Neural cell (in vitro differentiated cells): ENCODE results near the gene ATP8B2. TPM values are rescaled to one million over a fixed set of nuclear protein-coding genes. Genes with fewer than 3 reads are reported as not detected.

Experiments
- H2AFZ ChIP-seq: fragments of 200-600, 300-800 bp; sonication (generic), shearing (Covaris generic); 2 replicates; pipeline ENCODE4 v1.6.0; 2014; ENCODE audit warnings: low read depth, mild to moderate bottlenecking, antibody characterized with exemption, low read length, moderate library complexity
- H3F3A ChIP-seq: fragments of 200-600 bp; shearing (Covaris generic); 2 replicates; pipeline ENCODE4 v1.6.1; 2016; ENCODE audit warnings: mild to moderate bottlenecking, moderate library complexity, mixed read lengths, antibody characterized with exemption, low read length; ENCODE audit not compliant: insufficient read depth, poor library complexity, severe bottlenecking
- H3K27ac ChIP-seq: fragments of 200-600, 300-800 bp; sonication (generic), shearing (Covaris generic); 2 replicates; pipeline ENCODE4 v1.5.1; 2014; ENCODE audit warnings: mild to moderate bottlenecking, low read length, moderate library complexity
- H3K27me3 ChIP-seq: fragments of 300-800, 200-600 bp; sonication (generic), shearing (Covaris generic); 2 replicates; pipeline ENCODE4 v1.6.0; 2014; ENCODE audit warnings: mild to moderate bottlenecking, low read depth, low read length, moderate library complexity; ENCODE audit not compliant: insufficient read depth
- H3K36me3 ChIP-seq: fragments of 300-800, 200-600 bp; sonication (generic), shearing (Covaris generic); 2 replicates; pipeline ENCODE4 v1.5.1; 2014; ENCODE audit warnings: mild to moderate bottlenecking, antibody characterized with exemption, low read length, moderate library complexity; ENCODE audit not compliant: insufficient read depth
- H3K4me2 ChIP-seq: fragments of 300-800, 200-600 bp; sonication (generic), shearing (Covaris generic); 2 replicates; pipeline ENCODE4 v1.6.0; 2014; ENCODE audit warnings: mild to moderate bottlenecking, low read length
- H3K4me3 ChIP-seq: fragments of 300-800, 200-600 bp; sonication (generic), shearing (Covaris generic); 2 replicates; pipeline ENCODE4 v1.5.1; 2014; ENCODE audit warnings: mild to moderate bottlenecking, low read length, moderate library complexity
- H3K79me2 ChIP-seq: fragments of 200-600 bp; shearing (Covaris generic); replicated peaks from 2 replicates; pipeline ENCODE4 v1.6.0; 2014; ENCODE audit warnings: mild to moderate bottlenecking, low read length, moderate library complexity; ENCODE audit not compliant: insufficient read depth
- H3K9ac ChIP-seq: fragments of 300-800, 200-600 bp; sonication (generic), shearing (Covaris generic); 2 replicates; pipeline ENCODE4 v1.6.1; 2016; ENCODE audit warnings: mild to moderate bottlenecking, low read length, mixed read lengths
- H3K9me2 ChIP-seq: fragments of 200-600 bp; shearing (Covaris generic); 2 replicates; pipeline ENCODE4 v1.6.1; 2016; ENCODE audit warnings: mild to moderate bottlenecking, low read length, mixed read lengths; ENCODE audit not compliant: insufficient read depth
- H3K9me3 ChIP-seq: fragments of 200-600, 300-800 bp; sonication (generic), shearing (Covaris generic); 2 replicates; pipeline ENCODE4 v1.6.1; 2016; ENCODE audit warnings: mild to moderate bottlenecking, mixed run types, low read length, moderate library complexity, mixed read lengths
- H4K20me1 ChIP-seq: fragments of 200-600 bp; shearing (Covaris generic); 2 replicates; pipeline ENCODE4 v1.6.1; 2016; ENCODE audit warnings: mild to moderate bottlenecking, mixed run types; ENCODE audit not compliant: insufficient read depth
- EZH2 ChIP-seq: fragments of 200-600, 300-800 bp; shearing (Covaris generic), sonication (generic); IDR thresholded peaks from 2 replicates; pipeline ENCODE4 v1.6.1; 2014; ENCODE audit warnings: antibody characterized with exemption, low read length, borderline replicate concordance, mild to moderate bottlenecking; ENCODE audit not compliant: insufficient read depth, poor library complexity, severe bottlenecking
- MXI1 ChIP-seq: fragments of 450-650 bp; conservative IDR thresholded peaks from 2 replicates; pipeline ENCODE4 v1.6.1; 2014; ENCODE audit warnings: antibody characterized with exemption, mild to moderate bottlenecking; ENCODE audit not compliant: poor library complexity, severe bottlenecking
- POLR2AphosphoS5 ChIP-seq: IDR thresholded peaks from 2 replicates; pipeline ENCODE4 v1.6.1; 2012
- RAD21 ChIP-seq: fragments of 450-650 bp; conservative IDR thresholded peaks from 2 replicates; pipeline ENCODE4 v1.6.1; 2014; ENCODE audit warnings: antibody characterized with exemption, mild to moderate bottlenecking, moderate library complexity
- SMC3 ChIP-seq: fragments of 450-650 bp; conservative IDR thresholded peaks from 2 replicates; pipeline ENCODE4 v1.6.1; 2014; ENCODE audit warnings: antibody characterized with exemption, mild to moderate bottlenecking, moderate library complexity; ENCODE audit not compliant: poor library complexity
- TAF1 ChIP-seq: IDR thresholded peaks from 2 replicates; pipeline ENCODE4 v1.6.1; 2012; ENCODE audit warnings: low read depth
- polyA plus RNA-seq: library from polyadenylated mRNA; depleted of rRNA; stranded (reverse); fragments of >200 nt; gene quantifications from 2 replicates; pipeline ENCODE4 v1.2.3, GENCODE V29; 2014
- TF ChIP-seq, protein P1 (sequence below): IDR thresholded peaks from 2 replicates; pipeline ENCODE4 v1.6.1; 2012; ENCODE audit warnings: borderline replicate concordance
- TF ChIP-seq, protein P2 (sequence below): fragments of 450-650 bp; IDR thresholded peaks from 2 replicates; pipeline ENCODE4 v1.5.1; 2014; ENCODE audit warnings: antibody characterized with exemption, mild to moderate bottlenecking, moderate library complexity; ENCODE audit not compliant: poor library complexity, severe bottlenecking

The ATP8B2 gene
- polyA plus RNA-seq, 1 donor from 2014 or later = 71.3 TPM

DNA sequence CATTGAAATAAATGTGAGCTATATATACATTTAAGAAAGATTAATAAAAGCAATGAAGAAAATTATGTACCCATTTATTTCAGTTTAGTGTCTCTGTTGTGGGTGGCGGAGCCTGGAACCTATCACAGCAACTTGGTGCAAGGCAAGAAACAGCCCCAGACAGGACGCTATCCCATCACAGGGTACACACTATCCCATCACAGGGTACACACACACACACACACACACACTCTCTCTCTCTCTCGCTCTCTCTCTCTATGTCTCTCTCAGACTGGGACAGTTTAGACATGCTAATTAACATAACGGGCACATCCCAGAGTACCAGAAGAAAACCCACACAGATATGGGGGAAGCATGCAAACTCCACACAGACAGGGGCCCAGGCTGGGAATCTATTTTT, 73.4 kb downstream of the ATP8B2 start:
- Histone ChIP-seq H3K27ac (no peak overlapping the region), H3K27me3 (peaks cover 6% of the 10 kb centered on the region), H3K9me2 (no peaks in the 10 kb centered on the region), H4K20me1 (no peaks in the 10 kb centered on the region), H3K9ac (no peak overlapping the region), H2AFZ (no peak overlapping the region), H3K4me3 (no peak overlapping the region), H3F3A (no peaks in the 10 kb centered on the region), H3K9me3 (no peaks in the 10 kb centered on the region), H3K36me3 (no peaks in the 10 kb centered on the region), H3K4me2 (no peak overlapping the region), H3K79me2 (no peaks in the 10 kb centered on the region)
- TF ChIP-seq, protein P1, sequence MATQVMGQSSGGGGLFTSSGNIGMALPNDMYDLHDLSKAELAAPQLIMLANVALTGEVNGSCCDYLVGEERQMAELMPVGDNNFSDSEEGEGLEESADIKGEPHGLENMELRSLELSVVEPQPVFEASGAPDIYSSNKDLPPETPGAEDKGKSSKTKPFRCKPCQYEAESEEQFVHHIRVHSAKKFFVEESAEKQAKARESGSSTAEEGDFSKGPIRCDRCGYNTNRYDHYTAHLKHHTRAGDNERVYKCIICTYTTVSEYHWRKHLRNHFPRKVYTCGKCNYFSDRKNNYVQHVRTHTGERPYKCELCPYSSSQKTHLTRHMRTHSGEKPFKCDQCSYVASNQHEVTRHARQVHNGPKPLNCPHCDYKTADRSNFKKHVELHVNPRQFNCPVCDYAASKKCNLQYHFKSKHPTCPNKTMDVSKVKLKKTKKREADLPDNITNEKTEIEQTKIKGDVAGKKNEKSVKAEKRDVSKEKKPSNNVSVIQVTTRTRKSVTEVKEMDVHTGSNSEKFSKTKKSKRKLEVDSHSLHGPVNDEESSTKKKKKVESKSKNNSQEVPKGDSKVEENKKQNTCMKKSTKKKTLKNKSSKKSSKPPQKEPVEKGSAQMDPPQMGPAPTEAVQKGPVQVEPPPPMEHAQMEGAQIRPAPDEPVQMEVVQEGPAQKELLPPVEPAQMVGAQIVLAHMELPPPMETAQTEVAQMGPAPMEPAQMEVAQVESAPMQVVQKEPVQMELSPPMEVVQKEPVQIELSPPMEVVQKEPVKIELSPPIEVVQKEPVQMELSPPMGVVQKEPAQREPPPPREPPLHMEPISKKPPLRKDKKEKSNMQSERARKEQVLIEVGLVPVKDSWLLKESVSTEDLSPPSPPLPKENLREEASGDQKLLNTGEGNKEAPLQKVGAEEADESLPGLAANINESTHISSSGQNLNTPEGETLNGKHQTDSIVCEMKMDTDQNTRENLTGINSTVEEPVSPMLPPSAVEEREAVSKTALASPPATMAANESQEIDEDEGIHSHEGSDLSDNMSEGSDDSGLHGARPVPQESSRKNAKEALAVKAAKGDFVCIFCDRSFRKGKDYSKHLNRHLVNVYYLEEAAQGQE = no peak
- TF ChIP-seq EZH2 (no peak), RAD21 (no peak), TAF1 (no peak), SMC3 (no peak), MXI1 (no peak)
- TF ChIP-seq, protein P2, sequence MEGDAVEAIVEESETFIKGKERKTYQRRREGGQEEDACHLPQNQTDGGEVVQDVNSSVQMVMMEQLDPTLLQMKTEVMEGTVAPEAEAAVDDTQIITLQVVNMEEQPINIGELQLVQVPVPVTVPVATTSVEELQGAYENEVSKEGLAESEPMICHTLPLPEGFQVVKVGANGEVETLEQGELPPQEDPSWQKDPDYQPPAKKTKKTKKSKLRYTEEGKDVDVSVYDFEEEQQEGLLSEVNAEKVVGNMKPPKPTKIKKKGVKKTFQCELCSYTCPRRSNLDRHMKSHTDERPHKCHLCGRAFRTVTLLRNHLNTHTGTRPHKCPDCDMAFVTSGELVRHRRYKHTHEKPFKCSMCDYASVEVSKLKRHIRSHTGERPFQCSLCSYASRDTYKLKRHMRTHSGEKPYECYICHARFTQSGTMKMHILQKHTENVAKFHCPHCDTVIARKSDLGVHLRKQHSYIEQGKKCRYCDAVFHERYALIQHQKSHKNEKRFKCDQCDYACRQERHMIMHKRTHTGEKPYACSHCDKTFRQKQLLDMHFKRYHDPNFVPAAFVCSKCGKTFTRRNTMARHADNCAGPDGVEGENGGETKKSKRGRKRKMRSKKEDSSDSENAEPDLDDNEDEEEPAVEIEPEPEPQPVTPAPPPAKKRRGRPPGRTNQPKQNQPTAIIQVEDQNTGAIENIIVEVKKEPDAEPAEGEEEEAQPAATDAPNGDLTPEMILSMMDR = no peak

DNA sequence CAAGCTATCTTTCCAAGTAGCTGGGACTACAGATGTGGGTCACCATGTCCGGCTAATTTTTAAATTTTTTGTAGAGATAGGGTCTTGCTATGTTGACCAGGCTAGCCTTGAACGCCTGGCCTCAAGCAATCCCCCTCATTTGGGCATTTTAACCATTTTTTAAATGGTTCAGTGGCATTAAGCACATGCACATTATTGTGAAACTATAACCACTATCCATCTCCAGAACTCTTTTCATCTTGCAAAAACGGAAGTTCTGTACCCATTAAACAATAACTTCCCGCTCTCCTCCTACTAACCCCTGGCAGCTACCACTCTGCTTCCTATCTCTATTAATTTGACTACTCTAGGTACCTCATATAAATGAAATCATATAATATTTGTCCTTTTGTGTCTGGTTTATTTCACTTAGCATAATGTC, 75.1 kb downstream of the ATP8B2 start:
- Histone ChIP-seq H3K9ac (no peak overlapping the region), H3F3A (no peaks in the 10 kb centered on the region)

More for the DNA sequence above, 75.1 kb downstream of the ATP8B2 start:
- TF ChIP-seq, protein P2 = no peak
- no peak for TF ChIP-seq SMC3
- TF ChIP-seq, protein P1 = no peak
- no peak for TF ChIP-seq POLR2AphosphoS5
- no peak for TF ChIP-seq RAD21
- TF ChIP-seq TAF1 = no peak
- TF ChIP-seq MXI1 = no peak
- Histone ChIP-seq H3K27ac (no peak overlapping the region), H4K20me1 (no peaks in the 10 kb centered on the region), H3K79me2 (no peaks in the 10 kb centered on the region), H3K27me3 (peaks cover 22% of the 10 kb centered on the region), H3K4me2 (no peak overlapping the region), H3K4me3 (no peak overlapping the region), H3K9me3 (no peaks in the 10 kb centered on the region), H3K9me2 (no peaks in the 10 kb centered on the region), H3K36me3 (no peaks in the 10 kb centered on the region), H2AFZ (no peak overlapping the region)
